ENCODE data around the gene NME1. TPM values are rescaled to one million over a fixed set of nuclear protein-coding genes. Genes with fewer than 3 reads are reported as not detected.
"Not testable (repeated sequence)": the region's sequence is repeated elsewhere in the genome, so short reads cannot be mapped to it uniquely, and the experiment has no call there.

Gene NME1
- total RNA-seq, 1 experiment from 2014 or later = 324 TPM

DNA sequence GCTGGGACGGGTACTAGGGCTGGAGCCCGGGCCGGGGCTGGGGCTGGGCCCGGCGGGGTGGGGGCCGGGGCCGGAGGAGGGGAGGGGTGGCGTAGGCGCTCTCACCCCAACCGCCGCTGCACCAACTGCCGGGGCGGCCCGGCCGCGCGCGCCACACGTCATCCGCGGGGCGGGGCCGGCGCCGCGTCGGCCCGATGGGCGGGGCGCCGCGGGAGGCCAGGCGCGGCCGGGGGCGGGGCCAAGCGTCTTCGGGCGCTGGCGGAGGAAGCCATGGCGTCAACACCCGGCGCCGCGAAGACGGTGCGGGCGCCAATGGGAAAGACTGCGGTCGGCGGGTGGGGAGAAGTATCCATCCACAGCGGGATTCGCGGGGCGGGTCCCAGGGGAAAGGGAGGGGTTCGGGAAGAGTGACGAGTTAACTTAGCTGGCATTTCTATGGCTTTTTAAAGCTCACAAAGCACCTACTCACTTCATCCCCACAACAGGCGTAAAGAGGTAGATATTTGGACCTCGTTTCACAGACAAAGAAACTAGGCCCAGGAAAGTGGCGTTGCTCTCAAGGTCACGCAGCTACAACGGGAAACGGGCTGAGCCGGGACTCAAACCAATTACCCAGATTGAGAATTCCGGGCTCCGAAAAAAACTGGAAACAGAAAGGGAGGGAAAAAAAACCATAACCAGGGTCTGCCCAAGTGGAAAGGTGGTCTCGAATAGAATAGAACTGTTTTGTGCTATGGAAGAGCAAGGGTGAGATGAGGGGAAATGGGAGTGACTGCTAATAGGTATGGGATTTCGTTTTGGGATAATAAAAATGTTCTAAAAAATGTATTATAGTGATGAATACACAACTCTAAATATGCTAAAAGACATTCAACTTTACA lies 32.4 kb upstream of the NME1 start, which contains the start of gene SPAG9:
TSS of gene SPAG9 (minus strand) at position 130 of the 881 bp plus-strand sequence. CDS start 212 bp downstream, outside the sequence.
- POLR2A ChIA-PET = interaction anchor here (0.6 to 6.6 kb wide), 40 partner anchors 9 to 748 kb away, joined by 3 to 145 read pairs (median 4); partner anchors contain the start of genes ANKRD40, EME1, MRPL27 and NME1
- intact Hi-C loops (cut with micrococcal nuclease) = loop anchor here (1.0 kb wide), 1 partner anchor 120 kb away; no protein-coding TSS in a partner anchor
- DNase-seq (ENCODE audit: unreplicated experiment) = peak; percentile 96
- BruUV-seq (replicated peaks) = TSS peak; percentile 95
- H3K27me3 Mint-ChIP-seq (ENCODE audit: insufficient read depth, unreplicated experiment) = no peaks in the 10 kb centered on the region
- peak within 1 kb of the TSS; percentile 96 for H3K4me3 Mint-ChIP-seq (ENCODE audit: unreplicated experiment)
- no peaks in the 10 kb centered on the region for H3K9me3 Mint-ChIP-seq (ENCODE audit: unreplicated experiment)
- H3K4me1 Mint-ChIP-seq (ENCODE audit: insufficient read depth, unreplicated experiment) = peaks cover 30% of the 10 kb centered on the region
- TF ChIP-seq, protein P1, sequence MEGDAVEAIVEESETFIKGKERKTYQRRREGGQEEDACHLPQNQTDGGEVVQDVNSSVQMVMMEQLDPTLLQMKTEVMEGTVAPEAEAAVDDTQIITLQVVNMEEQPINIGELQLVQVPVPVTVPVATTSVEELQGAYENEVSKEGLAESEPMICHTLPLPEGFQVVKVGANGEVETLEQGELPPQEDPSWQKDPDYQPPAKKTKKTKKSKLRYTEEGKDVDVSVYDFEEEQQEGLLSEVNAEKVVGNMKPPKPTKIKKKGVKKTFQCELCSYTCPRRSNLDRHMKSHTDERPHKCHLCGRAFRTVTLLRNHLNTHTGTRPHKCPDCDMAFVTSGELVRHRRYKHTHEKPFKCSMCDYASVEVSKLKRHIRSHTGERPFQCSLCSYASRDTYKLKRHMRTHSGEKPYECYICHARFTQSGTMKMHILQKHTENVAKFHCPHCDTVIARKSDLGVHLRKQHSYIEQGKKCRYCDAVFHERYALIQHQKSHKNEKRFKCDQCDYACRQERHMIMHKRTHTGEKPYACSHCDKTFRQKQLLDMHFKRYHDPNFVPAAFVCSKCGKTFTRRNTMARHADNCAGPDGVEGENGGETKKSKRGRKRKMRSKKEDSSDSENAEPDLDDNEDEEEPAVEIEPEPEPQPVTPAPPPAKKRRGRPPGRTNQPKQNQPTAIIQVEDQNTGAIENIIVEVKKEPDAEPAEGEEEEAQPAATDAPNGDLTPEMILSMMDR (IDR thresholded peaks at IDR 0.05; ENCODE audit: unreplicated experiment) = no peak
- CTCF ChIA-PET = interaction anchor here (0.6 to 2.7 kb wide), 8 partner anchors 19 to 121 kb away, joined by 3 to 19 read pairs (median 4); partner anchors contain the start of gene NME1
- peak within 1 kb of the TSS; percentile 100 for H3K27ac Mint-ChIP-seq (ENCODE audit: low read depth, unreplicated experiment)
- peaks cover 6% of the 10 kb centered on the region for H3K36me3 Mint-ChIP-seq (ENCODE audit: insufficient read depth, unreplicated experiment)

GRCh38 chr17:51121620-51122472 lies 31.5 kb upstream of the NME1 start:
- Mint-ChIP-seq H3K9me3 (ENCODE audit: unreplicated experiment) (no peaks in the 10 kb centered on the region), H3K27me3 (ENCODE audit: insufficient read depth, unreplicated experiment) (no peaks in the 10 kb centered on the region), H3K4me3 (ENCODE audit: unreplicated experiment) (peak overlapping the region; percentile 96), H3K36me3 (ENCODE audit: insufficient read depth, unreplicated experiment) (peaks cover 6% of the 10 kb centered on the region), H3K27ac (ENCODE audit: low read depth, unreplicated experiment) (peak overlapping the region; percentile 100), H3K4me1 (ENCODE audit: insufficient read depth, unreplicated experiment) (peaks cover 25% of the 10 kb centered on the region)
- TF ChIP-seq, protein P1 (IDR thresholded peaks at IDR 0.05; ENCODE audit: unreplicated experiment) = no peak
- DNase-seq (ENCODE audit: unreplicated experiment) = peak; percentile 97
- ChIA-PET POLR2A (interaction anchor here (0.7 to 6.6 kb wide), 34 partner anchors 10 to 414 kb away, joined by 3 to 145 read pairs (median 4); partner anchors contain the start of genes ANKRD40, NME1, NME2 and TOB1), CTCF (interaction anchor here (0.9 to 2.7 kb wide), 5 partner anchors 21 to 121 kb away, joined by 3 to 19 read pairs (median 4); partner anchors contain the start of gene NME1)
- intact Hi-C loops (cut with micrococcal nuclease) = no loop called here
- no TSS peak for BruUV-seq (replicated peaks)

GRCh38 chr17:51122473-51123115 lies 30.8 kb upstream of the NME1 start:
- H3K36me3 Mint-ChIP-seq (ENCODE audit: insufficient read depth, unreplicated experiment); H3K27me3 Mint-ChIP-seq (ENCODE audit: insufficient read depth, unreplicated experiment); H3K9me3 Mint-ChIP-seq (ENCODE audit: unreplicated experiment); DNase-seq (ENCODE audit: unreplicated experiment); intact Hi-C loops (cut with micrococcal nuclease); BruUV-seq (replicated peaks): not testable (repeated sequence)
- H3K27ac Mint-ChIP-seq (ENCODE audit: low read depth, unreplicated experiment) = peak overlapping the region; percentile 100
- H3K4me1 Mint-ChIP-seq (ENCODE audit: insufficient read depth, unreplicated experiment) = peaks cover 23% of the 10 kb centered on the region
- POLR2A ChIA-PET = interaction anchor here (0.6 to 6.6 kb wide), 18 partner anchors 10 to 415 kb away, joined by 3 to 145 read pairs (median 4); partner anchors contain the start of genes ANKRD40, NME1, NME2 and TOB1
- H3K4me3 Mint-ChIP-seq (ENCODE audit: unreplicated experiment) = peak overlapping the region; percentile 96
- CTCF ChIA-PET = interaction anchor here (0.6 to 2.7 kb wide), 8 partner anchors 21 to 122 kb away, joined by 3 to 19 read pairs (median 4); partner anchors contain the start of gene NME1

All from MCF 10A (cell line).